Thyroid gland (tissue), 4 donors: ENCODE results near the gene MKNK1.

Experiments
- POLR2A ChIP-seq, 2 donors: fragments of 450-650 bp; IDR thresholded peaks; one replicate each; pipeline ENCODE4 v1.6.1; 2017; ENCODE audit warnings: antibody characterized with exemption in 2 of 2, mild to moderate bottlenecking in 2 of 2, moderate library complexity in 1 of 2
- TF ChIP-seq, protein P1 (sequence below), 6 experiments: fragments of 200-600 bp in 3 of 6; fragments of 450-650 bp in 3 of 6; sonication (generic) in 3 of 6; IDR thresholded peaks; one replicate each; pipeline ENCODE4 v1.5.1; 2016 to 2019; ENCODE audit warnings: antibody characterized with exemption in 6 of 6, mild to moderate bottlenecking in 2 of 6, inconsistent platforms in 1 of 6, moderate library complexity in 1 of 6

- TF ChIP-seq, protein P1, sequence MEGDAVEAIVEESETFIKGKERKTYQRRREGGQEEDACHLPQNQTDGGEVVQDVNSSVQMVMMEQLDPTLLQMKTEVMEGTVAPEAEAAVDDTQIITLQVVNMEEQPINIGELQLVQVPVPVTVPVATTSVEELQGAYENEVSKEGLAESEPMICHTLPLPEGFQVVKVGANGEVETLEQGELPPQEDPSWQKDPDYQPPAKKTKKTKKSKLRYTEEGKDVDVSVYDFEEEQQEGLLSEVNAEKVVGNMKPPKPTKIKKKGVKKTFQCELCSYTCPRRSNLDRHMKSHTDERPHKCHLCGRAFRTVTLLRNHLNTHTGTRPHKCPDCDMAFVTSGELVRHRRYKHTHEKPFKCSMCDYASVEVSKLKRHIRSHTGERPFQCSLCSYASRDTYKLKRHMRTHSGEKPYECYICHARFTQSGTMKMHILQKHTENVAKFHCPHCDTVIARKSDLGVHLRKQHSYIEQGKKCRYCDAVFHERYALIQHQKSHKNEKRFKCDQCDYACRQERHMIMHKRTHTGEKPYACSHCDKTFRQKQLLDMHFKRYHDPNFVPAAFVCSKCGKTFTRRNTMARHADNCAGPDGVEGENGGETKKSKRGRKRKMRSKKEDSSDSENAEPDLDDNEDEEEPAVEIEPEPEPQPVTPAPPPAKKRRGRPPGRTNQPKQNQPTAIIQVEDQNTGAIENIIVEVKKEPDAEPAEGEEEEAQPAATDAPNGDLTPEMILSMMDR (IDR thresholded peaks at IDR 0.05), result no peak
- no peak for TF ChIP-seq POLR2A (IDR thresholded peaks at IDR 0.05)
Observed at GRCh38 chr1:46592823-46593222, 11.2 kb downstream of the MKNK1 start.
